ENCODE measurements around the gene AP3B1. TPM values are rescaled to one million over a fixed set of nuclear protein-coding genes. Genes with fewer than 3 reads are reported as not detected.
"Not testable (repeated sequence)": the region's sequence is repeated elsewhere in the genome, so short reads cannot be mapped to it uniquely, and the experiment has no call there.

AP3B1 gene
- total and polyA plus RNA-seq, 3 donors from 2014 or later = 32.0 to 77.3 (median 74.0) TPM

DNA sequence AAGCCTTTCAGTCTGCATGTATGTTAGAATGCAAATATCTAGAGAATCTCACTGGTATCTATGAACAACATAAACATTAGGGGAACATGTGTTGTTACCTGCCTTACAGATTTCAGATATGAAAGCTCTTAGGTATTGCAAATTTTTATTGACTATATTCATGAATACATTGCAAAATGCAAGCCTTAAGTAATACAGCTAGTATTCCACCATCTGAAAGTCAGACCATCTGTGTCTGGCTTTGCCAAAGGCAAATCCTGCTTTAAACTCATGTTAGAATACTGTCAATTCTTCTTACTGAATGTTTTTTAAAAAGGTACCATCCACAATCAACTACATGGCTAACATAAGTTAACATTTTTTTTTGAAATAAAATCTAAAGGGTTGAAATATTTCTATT, 215.6 kb downstream of the AP3B1 start:
- Histone ChIP-seq H3K9me3 (no peaks in the 10 kb centered on the region), H3K36me3 (ENCODE audit: low read depth, missing control alignments) (no peaks in the 10 kb centered on the region), H3K4me3 (no peak overlapping the region), H3K27ac (no peak overlapping the region), H3K27me3 (no peaks in the 10 kb centered on the region), H3K4me1 (no peaks in the 10 kb centered on the region)
- intact Hi-C loops (cut with DNase I; ENCODE audit: low total_unique reads) = no loop called here
- DNase-seq = no peak
- TF ChIP-seq POLR2A (IDR thresholded peaks at IDR 0.05) = no peak
- TF ChIP-seq, protein P1, sequence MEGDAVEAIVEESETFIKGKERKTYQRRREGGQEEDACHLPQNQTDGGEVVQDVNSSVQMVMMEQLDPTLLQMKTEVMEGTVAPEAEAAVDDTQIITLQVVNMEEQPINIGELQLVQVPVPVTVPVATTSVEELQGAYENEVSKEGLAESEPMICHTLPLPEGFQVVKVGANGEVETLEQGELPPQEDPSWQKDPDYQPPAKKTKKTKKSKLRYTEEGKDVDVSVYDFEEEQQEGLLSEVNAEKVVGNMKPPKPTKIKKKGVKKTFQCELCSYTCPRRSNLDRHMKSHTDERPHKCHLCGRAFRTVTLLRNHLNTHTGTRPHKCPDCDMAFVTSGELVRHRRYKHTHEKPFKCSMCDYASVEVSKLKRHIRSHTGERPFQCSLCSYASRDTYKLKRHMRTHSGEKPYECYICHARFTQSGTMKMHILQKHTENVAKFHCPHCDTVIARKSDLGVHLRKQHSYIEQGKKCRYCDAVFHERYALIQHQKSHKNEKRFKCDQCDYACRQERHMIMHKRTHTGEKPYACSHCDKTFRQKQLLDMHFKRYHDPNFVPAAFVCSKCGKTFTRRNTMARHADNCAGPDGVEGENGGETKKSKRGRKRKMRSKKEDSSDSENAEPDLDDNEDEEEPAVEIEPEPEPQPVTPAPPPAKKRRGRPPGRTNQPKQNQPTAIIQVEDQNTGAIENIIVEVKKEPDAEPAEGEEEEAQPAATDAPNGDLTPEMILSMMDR (IDR thresholded peaks at IDR 0.05) = no peak

DNA sequence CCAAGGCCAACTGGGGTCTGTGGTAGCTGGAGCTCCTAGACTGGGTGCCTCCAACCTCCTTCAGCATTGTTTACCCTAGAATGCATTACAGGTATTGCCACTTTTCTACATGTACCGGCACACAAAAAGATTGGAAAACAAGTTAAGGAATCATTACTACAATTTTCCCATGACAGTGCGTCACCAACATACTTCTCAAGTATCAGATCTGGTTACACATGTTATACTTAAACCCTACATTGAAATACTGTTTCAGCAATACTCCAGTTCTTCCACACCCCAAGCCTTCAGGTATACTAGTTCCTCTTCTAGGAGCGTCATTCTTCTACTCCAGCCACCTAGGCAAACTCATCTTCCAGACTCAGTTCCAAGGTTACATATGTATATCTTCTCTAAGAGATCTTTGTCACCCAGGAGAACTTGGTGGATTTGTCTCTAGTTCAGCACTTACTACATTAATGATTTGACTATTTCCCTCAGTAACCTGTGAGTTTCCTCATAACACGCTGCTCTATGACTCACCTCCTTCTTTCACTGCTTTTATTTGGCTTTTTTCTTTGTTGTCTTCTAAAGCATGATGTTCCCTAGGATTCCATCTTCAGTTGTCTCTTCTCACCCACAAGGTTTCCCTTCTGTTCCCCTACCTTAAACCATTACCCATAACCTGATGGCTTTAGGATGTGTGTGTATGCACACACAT, 217.0 kb downstream of the AP3B1 start:
- TF ChIP-seq, protein P1 (IDR thresholded peaks at IDR 0.05) = no peak
- TF ChIP-seq POLR2A (IDR thresholded peaks at IDR 0.05) = no peak
- Histone ChIP-seq H3K4me1 (no peaks in the 10 kb centered on the region), H3K27ac (no peak overlapping the region), H3K36me3 (ENCODE audit: low read depth, missing control alignments) (no peaks in the 10 kb centered on the region), H3K9me3 (no peaks in the 10 kb centered on the region), H3K4me3 (no peak overlapping the region), H3K27me3 (no peaks in the 10 kb centered on the region)
- 93 to 98% methylated on average over 4 of the region's 4 CpGs for WGBS, 2 donors
- DNase-seq = no peak
- intact Hi-C loops (cut with DNase I; ENCODE audit: low total_unique reads) = no loop called here

DNA sequence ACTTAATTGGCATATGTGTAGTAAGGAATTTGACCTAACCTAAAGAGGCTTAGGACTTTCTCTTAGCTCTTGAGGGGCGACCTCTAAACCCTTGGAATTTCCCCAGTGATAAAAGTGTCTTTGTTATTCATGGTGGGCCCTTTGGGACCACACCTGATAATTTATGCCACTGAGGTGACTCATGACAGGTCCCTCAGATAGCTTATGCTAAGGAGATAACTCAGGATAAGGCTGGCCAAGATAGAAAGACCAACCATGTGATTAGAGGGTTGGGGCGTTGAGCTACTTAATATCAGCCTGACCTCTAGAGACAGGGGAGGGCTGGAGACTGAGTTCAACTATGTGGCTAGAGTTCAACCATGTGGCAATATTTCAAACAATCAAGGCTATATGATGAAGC, 218.1 kb downstream of the AP3B1 start:
- TF ChIP-seq, protein P1 (IDR thresholded peaks at IDR 0.05) = no peak
- no peak for TF ChIP-seq POLR2A (IDR thresholded peaks at IDR 0.05)
- intact Hi-C loops (cut with DNase I; ENCODE audit: low total_unique reads) = no loop called here
- 63 to 66% methylated on average over 2 of the region's 2 CpGs for WGBS, 2 donors
- DNase-seq = no peak
- H3K4me1 ChIP-seq = no peaks in the 10 kb centered on the region
- H3K27ac ChIP-seq = no peak overlapping the region
- H3K9me3 ChIP-seq = no peaks in the 10 kb centered on the region
- no peak overlapping the region for H3K4me3 ChIP-seq
- no peaks in the 10 kb centered on the region for H3K27me3 ChIP-seq
- H3K36me3 ChIP-seq (ENCODE audit: low read depth, missing control alignments) = no peaks in the 10 kb centered on the region

DNA sequence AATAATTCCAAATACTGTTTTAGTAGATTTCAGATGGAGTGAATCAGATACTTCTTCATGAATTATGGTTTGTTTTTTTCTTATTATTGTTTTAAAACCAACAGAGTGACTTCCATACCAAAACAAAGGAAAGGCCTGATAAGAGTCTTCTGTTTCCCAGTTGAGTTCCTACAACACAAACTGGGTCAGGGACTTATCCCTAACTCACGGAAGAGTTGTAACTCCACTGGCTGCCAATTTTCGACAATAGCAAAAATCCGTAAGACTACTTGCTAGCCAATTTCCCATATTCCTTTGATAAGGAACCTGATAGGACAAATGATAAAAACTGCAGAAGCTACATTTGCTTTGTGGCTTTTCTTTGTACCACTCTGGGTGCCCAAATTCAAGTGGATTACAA, 219.2 kb downstream of the AP3B1 start:
- Histone ChIP-seq H3K4me1 (no peaks in the 10 kb centered on the region), H3K36me3 (ENCODE audit: low read depth, missing control alignments) (no peaks in the 10 kb centered on the region), H3K27ac (no peak overlapping the region), H3K9me3 (no peaks in the 10 kb centered on the region), H3K4me3 (no peak overlapping the region), H3K27me3 (no peaks in the 10 kb centered on the region)
- no peak for DNase-seq
- TF ChIP-seq, protein P1 (IDR thresholded peaks at IDR 0.05) = no peak
- TF ChIP-seq POLR2A (IDR thresholded peaks at IDR 0.05) = no peak
- intact Hi-C loops (cut with DNase I; ENCODE audit: low total_unique reads) = no loop called here
- WGBS, 2 donors = 73 to 80% methylated on average over 3 of the region's 3 CpGs

DNA sequence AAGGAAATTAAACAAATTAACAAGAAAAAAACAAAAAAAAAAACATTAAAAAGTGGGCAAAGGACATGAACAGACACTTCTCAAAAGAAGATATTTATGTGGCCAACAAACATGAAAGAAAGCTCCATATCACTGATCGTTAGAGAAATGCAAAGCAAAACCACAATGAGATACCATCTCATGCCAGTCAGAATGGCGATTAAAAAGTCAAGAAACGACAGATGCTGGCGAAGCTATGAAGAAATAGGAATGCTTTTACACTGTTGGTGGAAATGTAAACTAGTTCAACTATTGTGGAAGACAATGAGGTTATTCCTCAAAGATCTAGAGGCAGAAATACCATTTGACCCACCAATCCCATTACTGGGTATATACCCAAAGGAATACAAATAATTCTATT, 223.8 kb downstream of the AP3B1 start:
- intact Hi-C loops (cut with DNase I; ENCODE audit: low total_unique reads); H3K4me3 ChIP-seq; DNase-seq; H3K36me3 ChIP-seq (ENCODE audit: low read depth, missing control alignments); H3K4me1 ChIP-seq; H3K27me3 ChIP-seq; H3K27ac ChIP-seq; H3K9me3 ChIP-seq: not testable (repeated sequence)
- 91 to 95% methylated on average over 4 of the region's 4 CpGs for WGBS, 2 donors

DNA sequence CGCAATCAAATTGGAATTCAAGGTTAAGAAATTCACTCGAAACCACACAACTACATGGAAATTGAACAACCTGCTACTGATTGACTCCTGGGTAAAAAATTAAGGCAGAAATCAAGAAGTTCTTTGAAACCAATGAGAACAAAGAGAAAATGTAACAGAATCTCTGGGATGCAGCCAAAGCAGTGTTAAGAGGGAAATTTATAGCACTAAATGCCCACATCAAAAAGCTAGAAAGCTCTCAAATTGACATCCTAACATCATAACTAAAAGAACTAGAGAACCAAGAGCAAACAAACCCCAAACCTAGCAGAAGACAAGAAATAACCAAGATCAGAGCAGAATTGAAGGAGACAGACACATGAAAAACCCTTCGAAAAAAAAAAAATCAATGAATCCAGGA, 226.9 kb downstream of the AP3B1 start:
- DNase-seq; H3K4me3 ChIP-seq; H3K4me1 ChIP-seq; H3K27ac ChIP-seq; intact Hi-C loops (cut with DNase I; ENCODE audit: low total_unique reads); H3K9me3 ChIP-seq; H3K27me3 ChIP-seq; H3K36me3 ChIP-seq (ENCODE audit: low read depth, missing control alignments): not testable (repeated sequence)
- 96 to 98% methylated on average over 3 of the region's 3 CpGs for WGBS, 2 donors

DNA sequence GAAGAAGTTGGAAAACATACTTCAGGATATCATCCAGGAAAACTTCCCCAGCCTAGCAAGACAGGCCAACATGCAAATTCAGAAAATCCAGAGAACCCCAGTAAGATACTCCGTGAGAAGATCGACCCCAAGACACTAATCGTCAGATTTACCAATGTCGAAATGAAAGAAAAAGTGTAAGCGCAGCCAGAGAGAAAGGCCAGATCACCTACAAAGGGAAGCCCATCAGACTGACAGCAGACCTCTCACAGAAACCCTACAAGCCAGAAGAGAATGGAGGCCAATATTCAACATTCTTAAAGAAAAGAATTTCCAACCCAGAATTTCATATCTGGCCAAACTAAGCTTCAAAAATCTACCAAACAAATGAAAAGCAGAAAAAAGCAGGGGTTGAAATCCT, 227.8 kb downstream of the AP3B1 start:
- H3K36me3 ChIP-seq (ENCODE audit: low read depth, missing control alignments); H3K27ac ChIP-seq; H3K9me3 ChIP-seq; H3K4me1 ChIP-seq; H3K27me3 ChIP-seq; DNase-seq; intact Hi-C loops (cut with DNase I; ENCODE audit: low total_unique reads); H3K4me3 ChIP-seq: not testable (repeated sequence)
- 96 to 97% methylated on average over 5 of the region's 5 CpGs for WGBS, 2 donors

Measured in testis (tissue), 3 donors.